HL-60 (cell line): ENCODE measurements around the gene LARP1.

Source experiments
- DNase-seq, 2 experiments: peaks; one replicate each; pipeline ENCODE4 v3.0.0-alpha.2; 2010 to 2020; ENCODE audit warnings: low read depth in 1 of 2, low spot score in 1 of 2
- H3K27ac ChIP-seq: fragments of 250-450 bp; sonication (Bioruptor Pico); replicated peaks from 2 replicates; pipeline ENCODE4 v1.5.1; 2020; ENCODE audit warnings: mild to moderate bottlenecking, moderate library complexity
- H3K27me3 ChIP-seq: fragments of 250-450 bp; sonication (Bioruptor Pico); 2 replicates; pipeline ENCODE4 v1.5.1; 2021; ENCODE audit warnings: mild to moderate bottlenecking, moderate library complexity; ENCODE audit not compliant: insufficient read depth, poor library complexity, severe bottlenecking
- H3K4me3 ChIP-seq: replicated peaks from 2 replicates; pipeline ENCODE4 v1.5.1; 2011; ENCODE audit warnings: mild to moderate bottlenecking, control low read depth, low read length; ENCODE audit not compliant: insufficient read depth
- CTCF ChIP-seq: IDR thresholded peaks from one replicate; pipeline ENCODE4 v1.5.1; 2011; ENCODE audit warnings: low read length, control low read depth, inconsistent platforms; ENCODE audit not compliant: insufficient read depth
- GABPA ChIP-seq: IDR thresholded peaks from 2 replicates; pipeline ENCODE4 v1.6.1; 2012; ENCODE audit warnings: low read depth
- POLR2AphosphoS5 ChIP-seq: IDR thresholded peaks from 2 replicates; pipeline ENCODE4 v1.6.1; 2012; ENCODE audit warnings: low read depth
- REST ChIP-seq: IDR thresholded peaks from 2 replicates; pipeline ENCODE4 v1.6.1; 2012; ENCODE audit warnings: low read depth; ENCODE audit not compliant: insufficient replicate concordance
- SPI1 ChIP-seq: IDR thresholded peaks from 2 replicates; pipeline ENCODE4 v1.6.1; 2012; ENCODE audit warnings: low read depth, mild to moderate bottlenecking, borderline replicate concordance

LARP1 gene

DNA sequence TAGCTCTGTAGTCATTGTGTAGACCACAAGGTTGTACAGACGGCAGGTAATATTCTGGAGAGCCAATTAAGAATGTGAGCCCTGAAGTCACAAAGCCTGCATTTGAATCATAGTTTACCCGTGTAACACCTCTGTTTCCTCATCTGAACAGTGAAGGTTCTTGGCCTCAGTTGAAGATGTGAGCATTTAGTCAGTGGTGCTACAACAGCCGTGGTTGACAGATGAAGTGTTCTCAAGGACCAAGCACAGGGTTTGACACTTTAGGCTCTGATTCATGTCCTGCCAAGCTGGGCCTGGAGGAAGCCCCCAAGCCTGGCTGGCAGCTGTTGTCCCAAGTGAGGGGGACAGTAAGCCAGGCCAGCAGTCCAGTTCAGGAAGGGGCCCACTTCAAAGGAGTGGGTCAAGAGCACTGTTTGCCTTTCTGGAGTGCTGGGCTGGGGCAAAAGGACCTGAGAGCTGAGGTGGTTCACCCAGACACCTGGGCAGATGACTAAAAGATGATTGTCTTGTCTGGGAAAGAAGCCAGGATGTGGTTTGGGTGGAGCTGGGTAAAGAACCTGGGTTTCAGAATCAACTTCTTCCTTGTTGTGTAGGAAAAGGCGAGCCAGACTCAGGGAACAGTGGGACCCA lies 74.5 kb downstream of the LARP1 start:
- H3K27me3 ChIP-seq, result no peaks in the 10 kb centered on the region
- no peak for DNase-seq
- no peak for TF ChIP-seq REST
- TF ChIP-seq GABPA, result no peak
- no peak for TF ChIP-seq CTCF
- TF ChIP-seq POLR2AphosphoS5, result no peak
- TF ChIP-seq SPI1, result no peak
- H3K27ac ChIP-seq, result no peak overlapping the region
- no peak overlapping the region for H3K4me3 ChIP-seq

DNA sequence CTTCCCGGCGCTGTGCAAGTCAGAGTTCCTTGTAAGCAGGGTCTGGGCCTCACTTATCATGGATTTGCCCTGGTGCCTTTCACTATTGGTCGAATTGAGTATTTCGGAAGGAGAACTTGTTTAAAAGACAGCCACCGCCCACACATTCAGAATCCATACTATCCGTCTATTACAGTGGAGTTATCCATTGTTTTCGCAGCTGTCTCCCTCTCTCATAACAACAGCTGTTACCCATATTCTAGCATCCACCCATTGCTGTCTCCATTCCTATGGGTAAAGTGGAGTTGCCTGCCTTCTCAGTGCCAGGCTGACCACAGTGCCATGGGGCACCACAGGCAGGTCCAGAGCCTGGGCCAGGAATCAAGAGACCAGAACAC lies 75.0 kb downstream of the LARP1 start:
- H3K4me3 ChIP-seq, result no peak overlapping the region
- no peak for DNase-seq
- H3K27me3 ChIP-seq, result no peaks in the 10 kb centered on the region
- H3K27ac ChIP-seq, result no peak overlapping the region
- TF ChIP-seq CTCF (no peak), REST (no peak), POLR2AphosphoS5 (no peak), GABPA (no peak), SPI1 (no peak)

- no peak for DNase-seq
These were observed 75.4 kb downstream of the LARP1 start for GRCh38 chr5:154830596-154830995.

More at GRCh38 chr5:154830596-154830995, 75.4 kb downstream of the LARP1 start:
- H3K27me3 ChIP-seq, result no peaks in the 10 kb centered on the region
- TF ChIP-seq REST (no peak), POLR2AphosphoS5 (no peak), GABPA (no peak), CTCF (no peak), SPI1 (no peak)
- H3K4me3 ChIP-seq, result no peak overlapping the region
- H3K27ac ChIP-seq, result no peak overlapping the region
